Amygdala (tissue), 56 donors: ENCODE measurements around the gene CHGA.
A peak's percentile ranks its signal among the peaks of the same experiment; 100 is the strongest.

Source experiments
- DNase-seq, 56 donors: peaks; one replicate each; lab custom pipeline; 2025; lab: John Stamatoyannopoulos, UW

Gene CHGA

DNA sequence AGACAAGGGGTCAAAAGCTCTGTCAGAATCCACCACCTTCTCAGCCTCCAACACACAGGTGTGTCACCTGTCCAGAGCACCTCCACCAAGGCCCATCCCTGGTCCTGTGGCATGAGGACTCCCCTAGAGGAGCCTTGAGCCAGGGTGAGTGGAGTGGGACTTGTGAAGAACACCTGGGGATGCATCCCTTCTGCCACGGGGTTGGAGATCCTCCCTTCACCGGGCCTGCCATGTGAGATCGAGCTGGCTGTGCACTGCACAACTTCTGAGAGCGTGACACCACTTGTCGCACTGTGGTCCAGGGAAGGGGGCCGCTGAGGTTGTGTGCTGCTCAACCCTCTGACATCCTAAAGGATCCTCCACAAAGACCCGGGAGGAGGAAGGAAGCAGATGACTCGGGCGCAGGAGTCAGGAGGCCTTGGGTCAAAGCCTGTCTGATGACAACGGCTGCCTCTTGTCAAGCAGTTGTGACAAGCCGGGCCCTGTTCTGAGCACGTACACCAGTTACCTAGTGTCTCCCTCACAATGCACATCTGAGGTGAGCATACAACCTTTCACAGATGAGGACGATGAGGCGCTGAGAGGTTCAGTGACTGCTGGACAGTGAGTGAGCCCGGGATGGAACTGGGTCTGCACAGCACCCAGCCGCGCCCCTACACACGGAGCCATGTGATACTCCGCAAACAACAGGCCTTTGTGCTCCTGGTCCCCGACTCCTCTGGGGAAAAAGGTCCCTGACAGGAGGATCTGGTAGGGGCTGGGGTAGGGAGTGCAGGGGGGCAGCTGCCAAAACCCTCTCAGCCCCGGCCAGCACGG lies 35.6 kb downstream of the CHGA start:
- DNase-seq, result peak in 49 of 56 donors; percentile 26 to 89 (median 74)

DNA sequence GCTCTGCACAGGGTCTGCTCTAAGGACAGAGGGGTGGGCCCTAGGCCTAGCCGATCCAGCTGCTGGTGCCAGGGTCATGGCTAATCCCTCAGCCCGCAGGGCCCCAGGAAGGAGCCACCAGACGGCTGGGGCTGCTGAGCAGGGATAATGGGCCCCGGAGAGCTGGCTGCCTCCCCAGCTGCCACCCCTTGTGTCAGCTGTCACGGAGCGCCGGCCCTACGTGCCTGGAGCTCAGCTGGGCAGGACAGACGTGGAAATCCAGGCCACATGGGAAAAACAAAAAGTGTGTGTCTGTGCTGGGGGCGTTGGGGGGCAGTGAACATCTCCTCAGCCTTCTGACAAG lies 36.2 kb downstream of the CHGA start:
- peak in 49 of 56 donors; percentile 27 to 89 (median 73) for DNase-seq

DNA sequence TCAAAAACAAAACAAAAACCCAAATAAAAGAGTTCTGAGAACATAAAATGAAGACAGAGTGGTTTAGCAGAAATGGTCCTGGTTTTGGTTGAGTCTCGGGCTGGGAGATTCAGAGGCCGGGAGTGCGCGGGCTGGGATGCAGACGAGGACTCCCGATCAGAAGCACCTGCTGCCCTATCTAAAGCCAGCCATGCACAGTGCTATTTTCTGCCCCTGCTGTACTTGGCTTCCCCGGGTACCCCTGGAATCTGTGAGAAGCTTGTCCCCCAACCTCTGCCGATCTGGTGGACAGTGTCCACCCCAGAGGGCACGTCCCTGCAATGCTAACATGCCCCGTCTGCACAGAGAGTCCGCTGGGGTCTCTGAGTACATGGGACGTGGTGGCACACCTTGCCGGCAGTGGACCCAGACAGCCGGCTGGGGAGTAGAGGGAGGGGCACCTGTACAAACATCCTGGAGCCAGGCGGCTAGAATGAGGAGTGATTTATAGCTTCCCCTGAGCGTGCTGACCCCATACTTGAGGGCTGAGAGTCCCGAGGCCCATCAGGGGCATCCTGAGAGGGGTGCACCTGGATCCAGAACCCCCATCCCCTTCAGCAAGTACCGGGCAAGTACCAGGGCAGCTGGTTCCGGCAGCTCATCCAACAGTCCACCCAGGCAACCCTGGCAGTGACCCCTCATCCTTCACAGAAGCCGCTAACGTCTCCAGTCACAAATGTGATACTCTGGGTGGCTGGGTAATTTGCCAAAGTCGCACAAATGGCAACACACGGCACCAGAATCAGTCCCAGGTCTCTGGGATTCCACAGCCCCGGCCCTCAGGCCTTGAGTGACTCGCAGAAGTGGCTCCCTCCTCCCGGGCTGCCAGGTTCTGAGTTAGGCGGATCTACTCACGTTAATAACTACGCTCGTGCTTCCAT lies 37.1 kb downstream of the CHGA start:
- DNase-seq, result no peak

DNA sequence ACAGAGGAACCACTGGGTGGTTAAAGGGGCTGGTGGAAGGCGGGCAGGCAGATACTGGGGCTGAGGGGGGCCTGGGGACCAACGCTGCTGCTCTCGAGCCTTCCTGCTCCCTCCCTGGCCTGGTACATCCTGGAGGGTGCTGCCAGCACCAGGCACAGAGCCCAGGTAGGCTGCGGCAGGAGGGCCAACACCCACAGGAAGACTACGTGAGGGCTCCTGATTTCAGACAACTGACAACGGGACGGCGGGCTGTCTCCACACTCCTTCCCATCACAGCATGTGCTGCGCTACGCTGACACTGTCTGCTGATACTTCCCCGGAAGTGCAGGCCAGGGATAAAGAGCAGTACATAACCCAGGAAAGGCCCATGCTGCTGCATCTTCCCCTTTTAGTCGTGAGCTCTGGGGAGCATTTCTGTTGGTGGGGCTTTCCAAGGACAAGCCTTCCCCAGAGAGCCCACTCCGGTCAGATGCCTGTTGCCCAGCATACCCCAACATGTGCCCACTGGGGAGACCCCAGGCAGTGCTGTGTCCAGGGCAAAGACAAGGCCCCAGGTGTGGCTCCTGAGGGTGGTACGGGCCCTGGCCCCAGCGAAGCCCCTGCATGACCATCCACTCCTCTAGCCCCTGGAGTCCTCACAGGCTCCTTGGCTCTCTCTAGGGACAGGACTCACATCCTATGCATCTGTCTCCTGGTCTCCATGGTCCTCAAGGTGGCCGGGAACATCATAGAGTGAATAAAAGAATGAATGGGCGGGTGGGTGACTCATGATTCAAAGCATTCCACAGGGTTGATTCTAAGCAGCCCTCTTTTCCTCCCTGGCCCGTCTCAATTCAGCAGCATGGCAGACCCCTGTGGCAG lies 38.0 kb downstream of the CHGA start:
- DNase-seq, result no peak

DNA sequence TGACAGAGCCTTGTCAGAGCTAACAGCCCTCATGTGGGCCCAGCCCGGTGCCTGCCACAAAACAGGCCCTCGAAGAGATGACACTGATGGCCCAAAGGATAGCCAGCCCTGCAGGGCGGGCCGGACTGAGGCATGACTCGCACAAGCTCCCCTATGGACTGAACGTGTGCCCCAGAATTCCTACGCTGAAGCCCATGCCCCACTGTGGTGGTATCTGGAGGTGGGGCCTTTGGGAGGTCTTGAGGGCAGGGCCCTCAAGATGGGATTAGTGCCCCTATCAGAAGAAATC lies 38.6 kb downstream of the CHGA start:
- no peak for DNase-seq

DNA sequence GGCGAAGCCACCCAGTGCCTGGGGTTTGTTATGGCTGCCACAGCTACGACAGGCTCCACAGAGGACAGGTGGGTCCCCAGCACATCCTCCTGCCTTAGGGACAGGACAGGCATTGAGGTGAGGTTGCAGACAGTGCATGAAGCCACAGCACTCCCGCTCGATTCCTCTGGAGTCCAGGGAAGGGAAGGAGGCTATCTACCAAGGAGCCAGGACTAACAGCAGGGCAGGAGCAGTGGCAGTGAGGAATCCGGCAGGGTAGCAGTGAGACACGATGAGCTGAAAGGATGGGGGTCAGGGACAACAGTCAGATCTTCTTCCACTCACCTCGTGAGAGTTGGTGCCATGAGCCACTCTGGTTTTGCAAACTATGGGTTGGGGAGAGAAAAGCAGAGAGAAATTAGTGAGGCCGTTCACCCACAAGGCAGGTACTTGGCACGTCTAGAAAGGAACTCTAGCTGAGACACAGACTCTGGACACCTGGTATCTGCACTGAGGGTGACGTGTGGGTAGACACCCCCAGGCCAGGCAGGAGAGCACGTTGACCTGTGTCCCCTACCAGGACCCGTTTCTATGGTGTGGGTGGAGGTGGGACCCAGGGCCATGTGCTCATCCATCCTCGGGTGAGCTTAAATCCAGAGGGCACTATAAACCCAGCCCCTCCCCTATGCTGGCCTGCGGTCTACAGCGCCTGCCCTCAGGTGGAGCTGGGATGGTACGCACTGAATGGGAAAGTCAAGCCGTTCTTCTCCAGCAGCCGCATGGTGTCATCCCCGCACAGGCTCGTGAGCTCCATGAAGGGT lies 39.3 kb downstream of the CHGA start:
- no peak for DNase-seq

DNA sequence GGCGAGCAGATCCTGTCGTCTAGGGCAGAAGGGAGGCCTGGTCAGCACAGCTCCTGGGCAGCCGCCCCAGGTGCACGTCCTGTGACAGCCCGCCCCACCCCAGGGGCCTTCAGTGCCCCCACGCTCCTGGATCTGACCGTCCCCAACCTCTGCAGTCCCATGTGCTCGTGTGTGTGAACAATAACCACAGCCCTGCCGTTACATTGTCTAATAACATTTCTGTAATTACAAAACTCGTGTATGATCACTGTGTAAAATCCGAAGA lies 39.8 kb downstream of the CHGA start:
- DNase-seq, result no peak

DNA sequence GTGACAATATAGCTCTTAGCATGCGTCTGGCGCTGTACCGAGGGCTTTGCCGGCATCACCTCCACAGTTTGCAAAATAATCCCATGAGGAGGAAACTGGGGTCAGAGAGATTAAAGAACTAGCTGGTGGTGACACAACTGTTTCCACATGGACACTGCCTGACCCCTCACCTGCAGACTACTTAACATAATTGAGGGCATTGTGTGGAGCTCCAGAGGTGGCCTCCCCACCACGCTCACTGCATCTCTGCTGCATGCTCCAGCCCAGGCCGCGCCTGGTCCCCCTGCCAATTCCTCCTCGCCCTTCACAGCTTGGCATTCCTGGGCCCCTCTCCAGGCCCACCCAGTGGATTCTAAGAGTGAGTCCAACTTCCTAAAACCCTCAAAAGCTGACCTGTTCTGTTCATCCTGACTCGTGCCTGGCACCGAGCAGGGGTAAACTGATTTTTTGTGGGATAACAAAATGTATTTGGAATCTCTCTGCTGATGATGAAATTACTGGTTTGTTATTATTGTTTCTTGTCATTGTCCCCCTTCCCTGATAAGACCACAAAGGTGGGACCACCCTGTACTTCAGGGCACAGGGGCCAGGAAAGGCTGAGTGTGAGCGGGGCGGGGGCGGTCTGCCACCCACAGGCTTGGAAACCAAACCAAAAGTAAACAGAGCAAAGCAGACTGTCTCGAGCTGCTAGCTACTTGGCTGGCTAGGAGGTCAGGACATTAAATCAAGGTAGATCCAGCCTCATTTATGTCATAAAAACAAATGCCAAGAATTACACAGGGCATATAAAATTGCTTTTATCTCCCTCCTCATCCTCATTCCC lies 40.6 kb downstream of the CHGA start:
- no peak for DNase-seq

DNA sequence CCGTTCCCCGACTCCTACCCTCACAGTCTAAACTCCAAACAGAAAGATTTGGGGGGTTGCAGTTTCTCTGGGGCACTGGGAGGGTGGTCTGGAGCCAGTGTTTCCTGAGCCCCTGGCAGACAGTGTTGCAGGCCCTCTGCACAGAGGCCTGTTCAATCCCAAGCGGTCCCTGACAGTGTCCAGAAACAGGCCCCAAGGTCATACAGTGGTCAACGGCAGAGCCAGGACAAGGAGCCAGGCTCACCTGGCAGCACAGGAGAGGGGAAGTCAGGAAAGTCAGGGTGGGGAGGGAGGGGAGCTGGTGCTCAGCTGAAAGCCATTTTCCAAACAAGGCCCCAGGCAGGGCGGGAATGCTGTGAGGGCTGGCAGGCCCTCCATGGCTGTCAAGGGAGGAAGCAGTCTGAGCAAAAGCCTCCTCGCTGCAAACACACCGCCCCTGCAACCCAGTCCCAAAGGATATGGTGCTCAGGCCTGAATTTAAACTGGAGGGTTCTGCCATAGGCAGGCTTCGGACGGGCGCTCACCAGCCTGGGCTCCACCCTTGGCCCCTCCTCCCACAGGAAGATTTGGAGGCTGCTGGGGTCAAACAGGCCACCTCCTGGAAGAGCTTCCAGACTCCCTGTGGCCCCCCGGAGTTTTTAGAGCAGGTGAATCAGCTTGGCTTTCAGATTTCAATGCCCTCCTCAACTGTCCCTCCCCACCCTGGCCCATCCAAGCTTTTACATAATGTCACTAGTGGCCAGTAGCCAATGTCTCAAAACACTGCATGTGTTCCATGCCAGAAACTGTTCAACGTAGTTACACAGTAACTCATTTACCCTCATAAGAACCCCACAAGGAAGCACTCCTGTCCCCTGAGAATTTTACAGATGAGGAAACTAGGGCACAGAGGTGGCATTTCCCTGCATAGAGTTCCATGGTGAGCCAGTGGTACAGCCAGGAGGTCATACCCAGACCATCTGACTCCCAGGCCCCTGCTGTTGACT lies 41.5 kb downstream of the CHGA start:
- no peak for DNase-seq

DNA sequence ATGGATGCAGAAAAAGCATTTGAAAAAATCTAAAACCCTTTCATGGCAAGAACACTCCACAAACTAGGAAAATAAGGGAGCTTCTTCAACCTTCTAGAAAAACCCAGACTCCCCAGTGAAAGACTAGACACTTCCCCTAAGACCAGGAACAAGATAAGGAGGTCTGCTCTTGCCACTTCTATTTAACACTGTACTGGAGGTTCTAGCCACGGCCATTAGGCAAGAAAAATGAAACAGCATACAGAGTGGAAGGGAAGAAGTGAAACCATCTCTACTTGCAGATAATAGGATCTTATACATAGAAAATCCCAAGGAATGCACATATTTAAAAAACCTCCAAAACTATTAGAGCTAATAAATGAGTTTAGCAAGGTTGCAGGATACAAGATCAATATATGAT lies 42.3 kb downstream of the CHGA start:
- DNase-seq, result no peak

DNA sequence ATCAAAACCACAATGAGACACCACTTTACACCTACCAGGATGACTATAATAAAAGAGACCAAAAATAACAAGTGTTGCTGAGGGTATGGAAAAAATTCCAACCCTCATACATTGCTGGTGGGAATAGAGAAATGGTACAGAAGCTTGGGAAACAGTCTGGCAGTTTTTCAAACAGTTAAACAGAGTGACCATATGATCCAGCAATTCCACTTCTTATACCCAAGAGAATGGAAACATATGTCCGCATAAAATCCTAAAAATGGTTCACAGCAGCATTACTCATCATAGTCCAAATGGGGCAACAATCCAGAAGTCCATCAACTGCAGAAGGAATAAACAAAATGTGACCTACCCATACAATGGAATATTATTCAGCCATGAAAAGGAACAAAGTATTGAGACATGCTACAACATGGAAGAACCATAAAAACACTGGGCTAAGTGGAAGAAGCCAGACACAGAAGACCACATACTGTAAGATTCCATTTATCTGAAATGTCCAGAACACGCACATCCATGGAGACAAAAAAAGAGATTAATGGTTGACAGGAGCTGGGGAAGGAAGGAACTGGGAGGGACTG lies 44.5 kb downstream of the CHGA start:
- DNase-seq, result no peak

DNA sequence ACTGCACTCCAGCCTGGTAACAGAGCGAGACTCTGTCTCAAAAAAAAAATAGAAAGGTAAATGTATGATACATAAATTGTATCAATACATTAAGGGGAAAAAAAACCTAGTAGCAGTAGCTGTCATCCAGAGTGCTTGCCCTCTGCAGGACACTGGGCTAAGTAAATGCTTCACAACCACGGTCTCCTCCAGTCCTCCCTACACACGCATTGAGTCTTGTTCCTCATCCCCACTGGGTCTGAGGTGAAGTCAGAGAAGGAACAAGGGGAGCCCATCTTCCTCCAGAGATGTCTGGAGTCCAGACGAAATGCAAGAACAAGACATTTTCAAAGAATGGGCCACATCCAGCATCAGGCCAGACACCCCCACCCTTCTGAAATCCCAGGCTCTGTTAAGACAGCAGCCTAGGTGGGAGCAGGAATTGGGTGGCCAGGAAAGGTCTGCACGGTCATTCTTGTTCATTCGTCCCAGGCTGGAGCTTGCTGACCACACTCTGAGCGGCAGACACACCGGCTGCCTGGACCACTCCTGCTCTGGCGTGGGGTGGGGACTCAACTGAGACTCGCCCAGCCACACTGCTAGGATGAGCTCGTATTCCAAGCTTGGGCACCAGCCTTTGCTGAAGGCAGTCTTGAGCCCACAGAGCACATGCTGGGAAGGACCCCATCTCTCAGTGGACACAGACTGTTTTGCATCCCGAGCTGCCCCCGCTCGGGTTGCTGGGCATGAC lies 45.5 kb downstream of the CHGA start:
- DNase-seq, result no peak

DNA sequence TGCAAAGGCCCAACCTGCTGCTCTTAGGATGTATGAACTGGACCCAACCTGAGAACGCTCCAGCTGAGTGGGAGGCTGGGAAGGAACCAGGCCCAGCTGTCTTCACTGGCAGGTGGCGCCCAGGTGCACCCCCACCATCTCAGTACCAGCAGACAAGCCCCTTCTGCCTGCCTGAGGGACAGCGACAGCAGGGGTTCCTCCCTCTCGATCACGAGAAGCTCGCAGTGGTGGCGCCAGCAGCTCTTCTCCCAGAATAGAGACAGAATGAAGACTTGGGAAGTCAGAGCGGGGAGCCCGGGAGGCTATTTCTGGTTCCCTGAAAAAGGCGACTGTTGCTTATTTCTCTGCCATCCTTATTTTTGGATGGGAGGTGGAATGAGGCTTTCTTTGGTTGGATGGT lies 46.5 kb downstream of the CHGA start:
- peak in 11 of 56 donors; percentile 18 to 61 (median 31) for DNase-seq

DNA sequence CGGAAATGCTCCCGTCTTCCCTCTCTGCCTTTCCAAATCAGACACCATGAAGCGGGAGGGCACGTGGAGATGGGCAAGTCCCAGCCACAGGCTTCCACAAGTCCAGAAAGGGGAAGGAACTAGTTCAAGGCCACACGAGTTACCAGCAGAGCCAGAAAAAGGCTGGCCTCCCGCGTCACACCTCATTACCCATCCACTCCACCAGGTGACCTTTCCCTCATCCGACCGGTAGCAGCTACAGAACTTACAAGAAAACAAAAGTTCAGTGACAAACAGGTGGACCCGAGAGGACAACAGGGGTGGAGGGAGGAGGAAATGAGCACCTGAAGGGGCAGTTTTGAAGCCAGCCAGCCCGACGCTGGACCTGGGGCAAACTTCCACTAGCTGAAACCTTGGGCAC lies 46.9 kb downstream of the CHGA start:
- no peak for DNase-seq

DNA sequence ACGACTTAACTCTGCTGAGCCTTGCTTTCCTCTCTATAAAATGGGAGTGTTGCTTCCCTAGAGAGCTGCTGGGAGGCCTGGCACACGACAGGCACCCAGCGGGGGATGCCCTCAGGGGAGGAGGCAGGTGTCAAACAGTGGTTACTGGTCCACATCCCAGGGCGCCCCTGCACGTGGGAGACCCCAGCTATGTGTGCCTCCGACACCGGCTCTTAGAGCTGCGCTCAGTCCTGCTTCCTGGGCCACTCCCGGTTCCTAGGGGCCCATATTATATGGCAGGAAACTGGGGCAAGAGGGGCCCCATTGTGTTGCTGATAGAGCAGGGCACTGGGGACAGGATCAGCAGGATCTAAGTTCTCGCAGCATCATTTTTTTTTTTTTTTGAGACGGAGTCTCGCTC lies 47.3 kb downstream of the CHGA start:
- no peak for DNase-seq

DNA sequence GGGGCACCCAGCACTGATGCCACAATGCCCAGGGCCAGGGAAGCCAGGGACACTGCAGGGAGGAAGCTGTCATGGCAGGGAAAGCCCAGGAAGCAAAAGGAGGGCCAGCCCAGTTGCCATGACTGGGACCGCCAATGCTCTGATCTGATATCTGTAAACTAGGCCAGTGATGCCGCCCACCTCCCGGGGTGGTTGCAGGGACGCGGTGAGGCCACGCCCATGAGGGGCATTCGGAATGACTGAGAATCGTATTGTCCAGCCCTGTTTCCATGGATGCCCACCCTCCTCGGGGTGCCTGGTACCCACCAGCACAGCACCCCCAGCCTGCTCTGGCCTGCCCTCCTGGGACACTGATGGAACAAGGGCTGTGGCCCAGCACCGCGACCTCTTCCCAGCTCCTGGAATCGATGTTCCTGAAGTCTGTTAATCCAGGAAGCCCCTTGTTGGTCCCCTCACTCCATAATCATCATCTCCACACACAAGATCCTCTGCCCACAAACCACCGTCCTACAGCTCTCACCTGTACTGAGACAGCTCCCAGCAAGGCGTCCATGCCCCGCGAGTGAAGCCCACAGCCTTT lies 48.7 kb downstream of the CHGA start:
- DNase-seq, result no peak

DNA sequence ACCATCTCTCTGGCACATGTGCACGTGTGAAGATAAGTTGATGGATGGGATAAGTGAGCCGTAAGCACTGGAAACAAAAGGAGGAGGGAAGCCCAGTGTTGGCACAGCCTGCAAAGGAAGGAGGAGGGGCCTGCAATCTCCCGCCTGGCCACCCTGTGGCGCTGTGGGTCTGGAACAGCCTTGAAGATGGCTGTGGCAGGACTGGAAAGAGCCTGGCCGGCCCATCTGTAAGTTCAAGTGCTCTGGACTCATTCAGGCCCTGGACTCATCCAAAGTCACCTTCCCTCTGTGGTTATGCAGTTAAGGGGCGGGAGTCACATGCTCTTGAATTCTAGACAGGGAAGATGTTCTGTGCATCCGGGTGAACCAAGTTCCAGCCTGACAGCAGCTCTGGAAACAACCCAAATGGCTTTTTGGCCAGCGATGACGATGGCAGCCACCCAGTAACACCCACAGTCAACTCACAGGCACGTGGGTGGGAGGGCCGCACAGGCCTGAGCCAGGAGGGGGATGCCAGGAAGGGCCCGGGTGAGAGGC lies 50.4 kb downstream of the CHGA start:
- peak in 53 of 56 donors; percentile 42 to 94 (median 75) for DNase-seq
